ENCODE data around the gene ZMYND10. TPM values are rescaled to one million over a fixed set of nuclear protein-coding genes. Genes with fewer than 3 reads are reported as not detected.

The ZMYND10 gene
- total RNA-seq, 1 experiment from 2014 or later = 0.29 TPM

DNA sequence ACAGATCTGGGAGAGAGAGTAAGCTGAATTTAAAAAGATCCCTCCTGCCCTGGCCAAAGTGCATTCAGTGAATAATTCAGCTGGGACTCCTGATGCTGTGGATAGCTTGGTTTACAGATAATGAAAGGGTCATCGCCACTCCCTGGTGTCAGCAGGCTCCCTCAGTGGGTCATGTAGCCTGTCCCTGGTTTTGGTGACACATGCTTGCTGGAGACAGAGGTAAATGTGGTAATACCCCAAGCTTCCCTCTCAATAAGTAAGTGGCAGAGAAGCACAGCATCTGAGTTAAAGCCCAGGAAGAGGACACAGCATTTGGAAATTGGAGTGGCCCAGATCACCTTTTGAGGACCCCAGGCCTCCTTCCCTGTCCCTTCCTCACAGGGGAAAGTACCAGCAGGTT, 11.9 kb upstream of the ZMYND10 start:
- no peak for DNase-seq
- no peak overlapping the region for H3K4me3 ChIP-seq (ENCODE audit: low read depth, low read length)
- no peaks in the 10 kb centered on the region for H3K27me3 ChIP-seq (replicated peaks; ENCODE audit: control insufficient read depth, insufficient read depth, low read length)
- Mint-ChIP-seq H3K4me3 (ENCODE audit: unreplicated experiment) (peak overlapping the region; percentile 92), H3K36me3 (ENCODE audit: insufficient read depth, unreplicated experiment) (peaks cover 31% of the 10 kb centered on the region), H3K27me3 (ENCODE audit: insufficient read depth, unreplicated experiment) (no peaks in the 10 kb centered on the region), H3K4me1 (ENCODE audit: low read depth, unreplicated experiment) (peaks cover 4% of the 10 kb centered on the region), H3K27ac (ENCODE audit: unreplicated experiment) (no peak overlapping the region), H3K9me3 (ENCODE audit: unreplicated experiment) (no peaks in the 10 kb centered on the region)
- H3K36me3 ChIP-seq (ENCODE audit: control insufficient read depth, insufficient read depth, low read length) = peaks cover 1% of the 10 kb centered on the region; the same call in 1 of the 2 replicates
- ChIA-PET POLR2A (interaction anchor here (1.0 kb wide), 1 partner anchor 20 kb away, joined by 3 read pairs; no protein-coding TSS in a partner anchor), CTCF (interaction anchor here (0.8 kb wide), 1 partner anchor 20 kb away, joined by 3 read pairs; no protein-coding TSS in a partner anchor)
- intact Hi-C loops (cut with micrococcal nuclease; ENCODE audit: unreplicated experiment) = no loop called here
- BruUV-seq (replicated peaks) = no TSS peak
- H3K4me1 ChIP-seq = peaks cover 25% of the 10 kb centered on the region
- H3K9me3 ChIP-seq = no peaks in the 10 kb centered on the region
- TF ChIP-seq CTCF (IDR thresholded peaks at IDR 0.05; ENCODE audit: insufficient read depth in 1 of 2, low read depth in 1 of 2, low read length in 1 of 2, severe bottlenecking in 1 of 2, unreplicated experiment in 1 of 2) = no peak

GRCh38 chr3:50356553-50356952, 11.0 kb upstream of the ZMYND10 start:
- BruUV-seq (replicated peaks) = no TSS peak
- intact Hi-C loops (cut with micrococcal nuclease; ENCODE audit: unreplicated experiment) = no loop called here
- Histone ChIP-seq H3K9me3 (no peaks in the 10 kb centered on the region), H3K27me3 (replicated peaks; ENCODE audit: control insufficient read depth, insufficient read depth, low read length) (no peaks in the 10 kb centered on the region), H3K4me1 (peaks cover 25% of the 10 kb centered on the region), H3K36me3 (ENCODE audit: control insufficient read depth, insufficient read depth, low read length) (peaks cover 1% of the 10 kb centered on the region; the same call in 1 of the 2 replicates), H3K4me3 (ENCODE audit: low read depth, low read length) (no peak overlapping the region)
- H3K27ac Mint-ChIP-seq (ENCODE audit: unreplicated experiment) = no peak overlapping the region
- POLR2A ChIA-PET = interaction anchor here (1.2 kb wide), 1 partner anchor 20 kb away, joined by 3 read pairs; no protein-coding TSS in a partner anchor
- CTCF ChIA-PET = interaction anchor here (0.8 kb wide), 1 partner anchor 19 kb away, joined by 3 read pairs; no protein-coding TSS in a partner anchor
- no peak for DNase-seq
- H3K4me3 Mint-ChIP-seq (ENCODE audit: unreplicated experiment) = no peak overlapping the region
- H3K27me3 Mint-ChIP-seq (ENCODE audit: insufficient read depth, unreplicated experiment) = no peaks in the 10 kb centered on the region
- TF ChIP-seq CTCF (IDR thresholded peaks at IDR 0.05; ENCODE audit: insufficient read depth in 1 of 2, low read depth in 1 of 2, low read length in 1 of 2, severe bottlenecking in 1 of 2, unreplicated experiment in 1 of 2) = no peak
- peaks cover 6% of the 10 kb centered on the region for H3K4me1 Mint-ChIP-seq (ENCODE audit: low read depth, unreplicated experiment)
- H3K36me3 Mint-ChIP-seq (ENCODE audit: insufficient read depth, unreplicated experiment) = peaks cover 31% of the 10 kb centered on the region
- no peaks in the 10 kb centered on the region for H3K9me3 Mint-ChIP-seq (ENCODE audit: unreplicated experiment)

- H3K4me1 Mint-ChIP-seq (ENCODE audit: low read depth, unreplicated experiment) = peaks cover 11% of the 10 kb centered on the region
- CTCF ChIA-PET = no interaction called here
- Histone ChIP-seq H3K27me3 (replicated peaks; ENCODE audit: control insufficient read depth, insufficient read depth, low read length) (no peaks in the 10 kb centered on the region), H3K9me3 (no peaks in the 10 kb centered on the region), H3K36me3 (ENCODE audit: control insufficient read depth, insufficient read depth, low read length) (peaks cover 1% of the 10 kb centered on the region; the same call in 1 of the 2 replicates), H3K4me3 (ENCODE audit: low read depth, low read length) (no peak overlapping the region), H3K4me1 (peaks cover 25% of the 10 kb centered on the region)
- no peaks in the 10 kb centered on the region for H3K27me3 Mint-ChIP-seq (ENCODE audit: insufficient read depth, unreplicated experiment)
- DNase-seq = no peak
- H3K36me3 Mint-ChIP-seq (ENCODE audit: insufficient read depth, unreplicated experiment) = peaks cover 35% of the 10 kb centered on the region
- POLR2A ChIA-PET = interaction anchor here (1.2 kb wide), 1 partner anchor 19 kb away, joined by 3 read pairs; no protein-coding TSS in a partner anchor
- no TSS peak for BruUV-seq (replicated peaks)
- H3K4me3 Mint-ChIP-seq (ENCODE audit: unreplicated experiment) = no peak overlapping the region
- intact Hi-C loops (cut with micrococcal nuclease; ENCODE audit: unreplicated experiment) = no loop called here
- H3K9me3 Mint-ChIP-seq (ENCODE audit: unreplicated experiment) = no peaks in the 10 kb centered on the region
- TF ChIP-seq CTCF (IDR thresholded peaks at IDR 0.05; ENCODE audit: insufficient read depth in 1 of 2, low read depth in 1 of 2, low read length in 1 of 2, severe bottlenecking in 1 of 2, unreplicated experiment in 1 of 2) = no peak
- H3K27ac Mint-ChIP-seq (ENCODE audit: unreplicated experiment) = no peak overlapping the region
These were observed 10.5 kb upstream of the ZMYND10 start for GRCh38 chr3:50355829-50356552.
